IMR-90 (cell line): ENCODE results near the gene CALHM1. TPM values are rescaled to one million over a fixed set of nuclear protein-coding genes. Genes with fewer than 3 reads are reported as not detected.

Experiments used
- ATAC-seq: fragments of 200-7000 bp; cut with Tn5 transposase; 2 replicates; pipeline ENCODE4 v1.9.1; 2020; ENCODE audit warnings: low read depth, mild to moderate bottlenecking, moderate library complexity
- BruUV-seq: library from RNA; stranded (reverse); fragments of 400-500 nt; replicated peaks from 2 replicates; lab custom pipeline; 2021; lab: Mats Ljungman, UMichigan
- CTCF ChIA-PET: fragments of 300-600 bp; formaldehyde crosslinking; extraction: SDS; loops from one replicate; lab custom pipeline; 2021; ENCODE audit warnings: antibody characterized with exemption; lab: Yijun Ruan, JAX
- POLR2A ChIA-PET: fragments of 300-600 bp; sonication (Branson Sonifier 250); formaldehyde crosslinking; loops from one replicate; lab custom pipeline; 2022; ENCODE audit warnings: antibody characterized with exemption; ENCODE audit not compliant: unreplicated experiment; lab: Charles Lee
- DNase-seq: peaks from one replicate; pipeline ENCODE4 v3.0.0; 2013
- H2AFZ ChIP-seq: replicated peaks from 2 replicates; pipeline ENCODE3; 2013; ENCODE audit warnings: low read length, mild to moderate bottlenecking; ENCODE audit not compliant: poor library complexity
- H2AK5ac ChIP-seq: 2 replicates; pipeline ENCODE4 v1.6.1; 2013; ENCODE audit warnings: low read depth, low read length, inconsistent platforms
- H2AK9ac ChIP-seq: replicated peaks from 2 replicates; pipeline ENCODE3; 2013; ENCODE audit warnings: mild to moderate bottlenecking, low read depth, low read length, moderate library complexity; ENCODE audit not compliant: poor library complexity
- H2BK120ac ChIP-seq: 2 replicates; pipeline ENCODE4 v1.6.1; 2013; ENCODE audit warnings: low read depth, low read length, inconsistent platforms
- H2BK15ac ChIP-seq: 3 replicates; pipeline ENCODE4 v1.6.1; 2013; ENCODE audit warnings: low read depth, low read length, inconsistent platforms
- H2BK20ac ChIP-seq: 2 replicates; pipeline ENCODE4 v1.6.1; 2013; ENCODE audit warnings: low read depth, mild to moderate bottlenecking, inconsistent platforms, low read length, moderate library complexity
- H2BK5ac ChIP-seq: 2 replicates; pipeline ENCODE4 v1.6.1; 2013; ENCODE audit warnings: mild to moderate bottlenecking, low read depth, low read length, inconsistent platforms; ENCODE audit not compliant: poor library complexity, severe bottlenecking
- H3K14ac ChIP-seq: replicated peaks from 2 replicates; pipeline ENCODE4 v1.6.1; 2013; ENCODE audit warnings: low read depth, low read length, inconsistent platforms
- H3K18ac ChIP-seq: 2 replicates; pipeline ENCODE4 v1.6.1; 2013; ENCODE audit warnings: low read depth, low read length, control low read depth
- H3K23ac ChIP-seq: 2 replicates; pipeline ENCODE4 v1.6.1; 2013; ENCODE audit warnings: low read depth, low read length, inconsistent platforms
- H3K27ac ChIP-seq: 2 replicates; pipeline ENCODE4 v1.5.1; 2013; ENCODE audit warnings: mild to moderate bottlenecking, control low read depth, low read length; ENCODE audit not compliant: insufficient read depth
- H3K27me3 ChIP-seq: 2 replicates; pipeline ENCODE4 v1.6.1; 2013; ENCODE audit warnings: low read length; ENCODE audit not compliant: control insufficient read depth, insufficient read depth
- H3K36me3 ChIP-seq: 2 replicates; pipeline ENCODE4 v1.6.1; 2013; ENCODE audit warnings: low read length, mixed read lengths; ENCODE audit not compliant: control insufficient read depth, insufficient read depth
- H3K4ac ChIP-seq: 2 replicates; pipeline ENCODE4 v1.6.1; 2013; ENCODE audit warnings: low read depth, low read length, inconsistent platforms
- H3K4me1 ChIP-seq: 2 replicates; pipeline ENCODE4 v1.6.1; 2013; ENCODE audit warnings: low read length, mixed read lengths; ENCODE audit not compliant: control insufficient read depth, insufficient read depth
- H3K4me2 ChIP-seq: 2 replicates; pipeline ENCODE4 v1.6.1; 2013; ENCODE audit warnings: low read depth, mild to moderate bottlenecking, control low read depth, low read length, moderate library complexity
- H3K4me3 ChIP-seq: 2 replicates; pipeline ENCODE4 v1.5.1; 2013; ENCODE audit warnings: low read depth, mild to moderate bottlenecking, control low read depth, low read length, moderate library complexity; ENCODE audit not compliant: insufficient read depth
- H3K56ac ChIP-seq: 2 replicates; pipeline ENCODE4 v1.6.1; 2013; ENCODE audit warnings: low read length, inconsistent platforms; ENCODE audit not compliant: insufficient read depth; ENCODE audit errors: extremely low read depth
- H3K79me1 ChIP-seq, 2 experiments: 2 replicates each; pipeline ENCODE4 v1.6.1; 2013; ENCODE audit warnings: low read length in 2 of 2, inconsistent platforms in 1 of 2, low read depth in 1 of 2
- H3K9ac ChIP-seq: 2 replicates; pipeline ENCODE4 v1.6.1; 2013; ENCODE audit warnings: low read depth, low read length, control low read depth
- H3K9me1 ChIP-seq: 2 replicates; pipeline ENCODE4 v1.6.1; 2013; ENCODE audit warnings: low read length, inconsistent platforms; ENCODE audit not compliant: insufficient read depth
- H3K9me3 ChIP-seq: 2 replicates; pipeline ENCODE4 v1.6.1; 2013; ENCODE audit warnings: low read length; ENCODE audit not compliant: control insufficient read depth, insufficient read depth
- H4K20me1 ChIP-seq: 2 replicates; pipeline ENCODE4 v1.6.1; 2013; ENCODE audit warnings: low read length, inconsistent platforms; ENCODE audit not compliant: insufficient read depth
- H4K5ac ChIP-seq: 2 replicates; pipeline ENCODE4 v1.6.1; 2013; ENCODE audit warnings: mild to moderate bottlenecking, low read depth, low read length, control low read depth
- H4K8ac ChIP-seq, 2 experiments: 2 replicates each; pipeline ENCODE4 v1.6.1; 2013; ENCODE audit warnings: low read depth in 2 of 2, low read length in 2 of 2, control low read depth in 1 of 2, inconsistent platforms in 1 of 2
- H4K91ac ChIP-seq: 2 replicates; pipeline ENCODE4 v1.6.1; 2013; ENCODE audit warnings: low read depth, low read length, inconsistent platforms; ENCODE audit not compliant: insufficient read depth
- BHLHE40 ChIP-seq: fragments of 150-350 bp; IDR thresholded peaks from 2 replicates; pipeline ENCODE4 v1.6.1; 2016; ENCODE audit warnings: mild to moderate bottlenecking, low read depth, low read length
- CEBPB ChIP-seq: IDR thresholded peaks from 2 replicates; pipeline ENCODE4 v1.6.1; 2012; ENCODE audit warnings: low read depth, low read length, improper control_type of control experiment
- CHD1 ChIP-seq: IDR thresholded peaks from 2 replicates; pipeline ENCODE4 v1.6.1; 2012; ENCODE audit warnings: low read depth, low read length, improper control_type of control experiment
- ELK1 ChIP-seq: fragments of 150-350 bp; IDR thresholded peaks from 2 replicates; pipeline ENCODE4 v1.6.1; 2016; ENCODE audit warnings: low read depth, mild to moderate bottlenecking, low read length, moderate library complexity, borderline replicate concordance
- FOS ChIP-seq: fragments of 150-350 bp; IDR thresholded peaks from 2 replicates; pipeline ENCODE4 v1.6.1; 2016; ENCODE audit warnings: low read depth, low read length
- MAFK ChIP-seq: IDR thresholded peaks from 2 replicates; pipeline ENCODE4 v1.6.1; 2012; ENCODE audit warnings: low read depth, low read length, improper control_type of control experiment
- MAZ ChIP-seq: IDR thresholded peaks from 2 replicates; pipeline ENCODE4 v1.6.1; 2012; ENCODE audit warnings: low read depth, mild to moderate bottlenecking, low read length, improper control_type of control experiment, moderate library complexity, borderline replicate concordance
- MXI1 ChIP-seq: IDR thresholded peaks from 2 replicates; pipeline ENCODE4 v1.6.1; 2012; ENCODE audit warnings: low read depth, mild to moderate bottlenecking, low read length, moderate library complexity, borderline replicate concordance
- NFE2L2 ChIP-seq: fragments of 150-350 bp; IDR thresholded peaks from 2 replicates; pipeline ENCODE4 v1.6.1; 2016; ENCODE audit warnings: low read depth, mild to moderate bottlenecking, low read length
- POLR2A ChIP-seq: IDR thresholded peaks from 2 replicates; pipeline ENCODE4 v1.6.1; 2012; ENCODE audit warnings: mild to moderate bottlenecking, low read depth, low read length
- RAD21 ChIP-seq: IDR thresholded peaks from 2 replicates; pipeline ENCODE4 v1.6.1; 2012; ENCODE audit warnings: low read length, improper control_type of control experiment
- RCOR1 ChIP-seq: IDR thresholded peaks from 2 replicates; pipeline ENCODE4 v1.6.1; 2012; ENCODE audit warnings: mild to moderate bottlenecking, low read length, improper control_type of control experiment; ENCODE audit not compliant: insufficient replicate concordance
- RFX5 ChIP-seq: IDR thresholded peaks from 2 replicates; pipeline ENCODE4 v1.8.0; 2012; ENCODE audit warnings: low read depth, mild to moderate bottlenecking, low read length, moderate library complexity
- SMC3 ChIP-seq: fragments of 150-350 bp; IDR thresholded peaks from 2 replicates; pipeline ENCODE4 v1.6.1; 2016; ENCODE audit warnings: low read depth, mild to moderate bottlenecking, antibody characterized with exemption, low read length, moderate library complexity
- WGBS, 2 experiments: methylation state at CpG; one replicate each; pipeline versions ENCODE4 v1.1.5 to v1.1.7; 2013; ENCODE audit warnings: missing lambda C conversion rate in 2 of 2; ENCODE audit not compliant: insufficient read length in 1 of 2; ENCODE audit errors: extremely low coverage in 2 of 2; 5-methylcytosine and 5-hydroxymethylcytosine counted together
- dilution Hi-C: fragments of 300-500 bp; cut with HindIII; formaldehyde crosslinking; loops from one replicate; pipeline ENCODE4 v1.14.3; 2018; ENCODE audit warnings: low sequenced_read_pairs; ENCODE audit not compliant: unreplicated experiment
- in situ Hi-C: fragments of 300-500 bp; cut with MboI; formaldehyde crosslinking; loops from 3 replicates; pipeline ENCODE4 v1.14.3; 2019; ENCODE audit warnings: low sequenced_read_pairs, inconsistent platforms, mixed read lengths
- intact Hi-C: fragments of 100-400 bp; cut with micrococcal nuclease; formaldehyde crosslinking; loops from 2 replicates; pipeline ENCODE4 v1.10.0; 2022
- polyA plus RNA-seq, 3 experiments: library from polyadenylated mRNA; depleted of rRNA; stranded (reverse); fragments of >200 nt; gene quantifications; 2 replicates each; pipeline ENCODE4 v1.2.3, GENCODE V29; 2012; ENCODE audit warnings: low replicate concordance in 1 of 3
- total RNA-seq: library from RNA; depleted of rRNA; stranded (reverse); fragments of >200 nt; gene quantifications from 2 replicates; pipeline ENCODE4 v1.2.3, GENCODE V29; 2012
- TF ChIP-seq, protein P1 (sequence below): conservative IDR thresholded peaks from 2 replicates; pipeline ENCODE4 v1.5.1; 2012; ENCODE audit warnings: mild to moderate bottlenecking, low read depth, low read length, improper control_type of control experiment
- TF ChIP-seq, protein P2 (sequence below): fragments of 150-350 bp; IDR thresholded peaks from 2 replicates; pipeline ENCODE4 v1.6.1; 2017; ENCODE audit warnings: mild to moderate bottlenecking, antibody characterized with exemption, low read length, low read depth

The CALHM1 gene
- total and polyA plus RNA-seq, 2 of the 4 experiments (the other 2 are of a cell fraction) = not detected

DNA sequence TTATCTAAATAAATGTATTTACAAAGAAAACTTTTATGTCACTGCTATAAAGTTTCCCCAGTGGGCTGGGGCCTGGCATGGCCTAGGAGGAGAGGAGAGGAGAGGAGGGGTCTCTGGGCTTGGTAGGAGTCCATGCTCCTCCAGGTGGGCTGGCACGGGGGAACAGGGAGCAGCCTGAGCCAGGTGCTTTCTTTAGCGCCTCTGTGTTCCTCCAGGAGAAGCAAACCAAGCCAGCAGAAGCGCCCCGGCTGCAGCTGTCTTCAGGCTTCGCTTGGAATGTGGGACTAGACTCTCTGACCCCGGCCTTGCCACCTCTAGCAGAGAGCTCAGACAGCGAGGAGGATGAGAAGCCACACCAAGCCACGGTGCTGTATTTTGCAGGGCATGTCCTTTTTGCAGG, 17.1 kb downstream of the CALHM1 start:
- Histone ChIP-seq H3K14ac (no peak overlapping the region), H4K20me1 (0 out of 2 replicates have a peak, but pooled peaks cover 4% of the 10 kb centered on the region), H2BK5ac (no peak overlapping the region), H2BK20ac (no peak overlapping the region), H3K4me1 (no peaks in the 10 kb centered on the region; the same call in 1 of the 2 replicates), H3K23ac (no peak overlapping the region), H3K36me3 (peaks cover 77% of the 10 kb centered on the region), H2AK5ac (no peak overlapping the region), H3K18ac (no peak overlapping the region), H3K4me3 (no peak overlapping the region), H3K9me3 (no peaks in the 10 kb centered on the region), H2BK15ac (no peak overlapping the region), H3K9me1 (peaks cover 2% of the 10 kb centered on the region; the same call in 1 of the 2 replicates), H3K9ac (no peak overlapping the region), H3K27me3 (no peaks in the 10 kb centered on the region), H2AK9ac (no peak overlapping the region), H3K4me2 (no peak overlapping the region), H3K4ac (no peak overlapping the region), H2BK120ac (no peak overlapping the region), H4K5ac (no peak overlapping the region), H3K27ac (no peak overlapping the region), H2AFZ (no peak overlapping the region), H4K91ac (no peak overlapping the region), H3K56ac (no peak overlapping the region), H3K79me1 (no peaks in the 10 kb centered on the region; a peak in 1 of 4 replicates), H4K8ac (no peak overlapping the region)
- WGBS, 2 experiments = 92% methylated on average over 8 of the region's 8 CpGs; no CpG with 5 or more reads in 1 of the 2 experiments
- TF ChIP-seq RFX5 (no peak), RAD21 (no peak), CHD1 (no peak), CEBPB (no peak), MAZ (no peak), BHLHE40 (no peak), MAFK (no peak), NFE2L2 (no peak), MXI1 (no peak), SMC3 (no peak), POLR2A (no peak), RCOR1 (no peak), ELK1 (no peak), FOS (no peak)
- TF ChIP-seq, protein P1, sequence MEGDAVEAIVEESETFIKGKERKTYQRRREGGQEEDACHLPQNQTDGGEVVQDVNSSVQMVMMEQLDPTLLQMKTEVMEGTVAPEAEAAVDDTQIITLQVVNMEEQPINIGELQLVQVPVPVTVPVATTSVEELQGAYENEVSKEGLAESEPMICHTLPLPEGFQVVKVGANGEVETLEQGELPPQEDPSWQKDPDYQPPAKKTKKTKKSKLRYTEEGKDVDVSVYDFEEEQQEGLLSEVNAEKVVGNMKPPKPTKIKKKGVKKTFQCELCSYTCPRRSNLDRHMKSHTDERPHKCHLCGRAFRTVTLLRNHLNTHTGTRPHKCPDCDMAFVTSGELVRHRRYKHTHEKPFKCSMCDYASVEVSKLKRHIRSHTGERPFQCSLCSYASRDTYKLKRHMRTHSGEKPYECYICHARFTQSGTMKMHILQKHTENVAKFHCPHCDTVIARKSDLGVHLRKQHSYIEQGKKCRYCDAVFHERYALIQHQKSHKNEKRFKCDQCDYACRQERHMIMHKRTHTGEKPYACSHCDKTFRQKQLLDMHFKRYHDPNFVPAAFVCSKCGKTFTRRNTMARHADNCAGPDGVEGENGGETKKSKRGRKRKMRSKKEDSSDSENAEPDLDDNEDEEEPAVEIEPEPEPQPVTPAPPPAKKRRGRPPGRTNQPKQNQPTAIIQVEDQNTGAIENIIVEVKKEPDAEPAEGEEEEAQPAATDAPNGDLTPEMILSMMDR = no peak
- TF ChIP-seq, protein P2, sequence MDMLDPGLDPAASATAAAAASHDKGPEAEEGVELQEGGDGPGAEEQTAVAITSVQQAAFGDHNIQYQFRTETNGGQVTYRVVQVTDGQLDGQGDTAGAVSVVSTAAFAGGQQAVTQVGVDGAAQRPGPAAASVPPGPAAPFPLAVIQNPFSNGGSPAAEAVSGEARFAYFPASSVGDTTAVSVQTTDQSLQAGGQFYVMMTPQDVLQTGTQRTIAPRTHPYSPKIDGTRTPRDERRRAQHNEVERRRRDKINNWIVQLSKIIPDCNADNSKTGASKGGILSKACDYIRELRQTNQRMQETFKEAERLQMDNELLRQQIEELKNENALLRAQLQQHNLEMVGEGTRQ = no peak
- in situ Hi-C loops = no loop called here
- intact Hi-C loops = no loop called here
- ChIA-PET CTCF (no interaction called here), POLR2A (no interaction called here)
- dilution Hi-C loops = no loop called here
- no peak for ATAC-seq
- DNase-seq = no peak
- BruUV-seq = no TSS peak
